ENCODE measurements around the gene BEST1.

BEST1 gene

GRCh38 chr11:61918938-61919704, 31.0 kb upstream of the BEST1 start:
- Mint-ChIP-seq H3K4me3 (no peak overlapping the region), H3K4me1 (peaks cover 11% of the 10 kb centered on the region), H3K27me3 (peaks cover 82% of the 10 kb centered on the region), H3K9me3 (no peaks in the 10 kb centered on the region), H3K36me3 (ENCODE audit: insufficient read depth) (no peaks in the 10 kb centered on the region), H3K27ac (ENCODE audit: low read depth) (no peak overlapping the region)
- no peak for ATAC-seq (replicated peaks; ENCODE audit: extremely low read depth, poor library complexity, severe bottlenecking)
- DNase-seq (ENCODE audit: low spot score in 2 of 2), result no peak

GRCh38 chr11:61919705-61920631, 30.2 kb upstream of the BEST1 start:
- DNase-seq (ENCODE audit: low spot score in 2 of 2) (peak in 1 of 2 donors; percentile 12), ATAC-seq (replicated peaks; ENCODE audit: extremely low read depth, poor library complexity, severe bottlenecking) (no peak)
- Mint-ChIP-seq H3K4me3 (no peak overlapping the region), H3K9me3 (no peaks in the 10 kb centered on the region), H3K4me1 (peaks cover 11% of the 10 kb centered on the region), H3K27me3 (peaks cover 81% of the 10 kb centered on the region), H3K36me3 (ENCODE audit: insufficient read depth) (no peaks in the 10 kb centered on the region), H3K27ac (ENCODE audit: low read depth) (no peak overlapping the region)

GRCh38 chr11:61921446-61921845, 28.7 kb upstream of the BEST1 start:
- DNase-seq (ENCODE audit: low spot score in 2 of 2) (no peak), ATAC-seq (replicated peaks; ENCODE audit: extremely low read depth, poor library complexity, severe bottlenecking) (no peak)
- Mint-ChIP-seq H3K4me1 (peaks cover 11% of the 10 kb centered on the region), H3K36me3 (ENCODE audit: insufficient read depth) (no peaks in the 10 kb centered on the region), H3K27ac (ENCODE audit: low read depth) (no peak overlapping the region), H3K9me3 (no peaks in the 10 kb centered on the region), H3K27me3 (peaks cover 73% of the 10 kb centered on the region), H3K4me3 (no peak overlapping the region)

GRCh38 chr11:61922539-61922938, 27.6 kb upstream of the BEST1 start:
- DNase-seq (ENCODE audit: low spot score in 2 of 2), result no peak
- no peaks in the 10 kb centered on the region for H3K36me3 Mint-ChIP-seq (ENCODE audit: insufficient read depth)
- no peaks in the 10 kb centered on the region for H3K9me3 Mint-ChIP-seq
- peaks cover 10% of the 10 kb centered on the region for H3K4me1 Mint-ChIP-seq
- H3K27me3 Mint-ChIP-seq, result peaks cover 66% of the 10 kb centered on the region
- no peak overlapping the region for H3K27ac Mint-ChIP-seq (ENCODE audit: low read depth)
- H3K4me3 Mint-ChIP-seq, result no peak overlapping the region
- no peak for ATAC-seq (replicated peaks; ENCODE audit: extremely low read depth, poor library complexity, severe bottlenecking)

- Mint-ChIP-seq H3K27ac (ENCODE audit: low read depth) (no peak overlapping the region), H3K4me1 (peaks cover 1% of the 10 kb centered on the region), H3K4me3 (no peak overlapping the region), H3K27me3 (peaks cover 57% of the 10 kb centered on the region), H3K36me3 (ENCODE audit: insufficient read depth) (no peaks in the 10 kb centered on the region), H3K9me3 (no peaks in the 10 kb centered on the region)
- ATAC-seq (replicated peaks; ENCODE audit: extremely low read depth, poor library complexity, severe bottlenecking) (no peak), DNase-seq (ENCODE audit: low spot score in 2 of 2) (peak in 1 of 2 donors; percentile 10)
Measured at GRCh38 chr11:61923166-61924063, 26.7 kb upstream of the BEST1 start.

GRCh38 chr11:61924064-61924455, 26.1 kb upstream of the BEST1 start:
- ATAC-seq (replicated peaks; ENCODE audit: extremely low read depth, poor library complexity, severe bottlenecking) (no peak), DNase-seq (ENCODE audit: low spot score in 2 of 2) (no peak)
- Mint-ChIP-seq H3K36me3 (ENCODE audit: insufficient read depth) (no peaks in the 10 kb centered on the region), H3K9me3 (no peaks in the 10 kb centered on the region), H3K27ac (ENCODE audit: low read depth) (no peak overlapping the region), H3K4me1 (no peaks in the 10 kb centered on the region), H3K4me3 (no peak overlapping the region), H3K27me3 (peaks cover 51% of the 10 kb centered on the region)

- no peaks in the 10 kb centered on the region for H3K9me3 Mint-ChIP-seq
- no peak for ATAC-seq (replicated peaks; ENCODE audit: extremely low read depth, poor library complexity, severe bottlenecking)
- peaks cover 34% of the 10 kb centered on the region for H3K27me3 Mint-ChIP-seq
- H3K27ac Mint-ChIP-seq (ENCODE audit: low read depth), result no peak overlapping the region
- DNase-seq (ENCODE audit: low spot score in 2 of 2), result no peak
- H3K4me1 Mint-ChIP-seq, result no peaks in the 10 kb centered on the region
- H3K4me3 Mint-ChIP-seq, result no peak overlapping the region
- H3K36me3 Mint-ChIP-seq (ENCODE audit: insufficient read depth), result no peaks in the 10 kb centered on the region
Measured at GRCh38 chr11:61925736-61926135, 24.4 kb upstream of the BEST1 start.

GRCh38 chr11:61926235-61926634, 23.9 kb upstream of the BEST1 start:
- no peak overlapping the region for H3K27ac Mint-ChIP-seq (ENCODE audit: low read depth)
- H3K27me3 Mint-ChIP-seq, result peaks cover 33% of the 10 kb centered on the region
- no peaks in the 10 kb centered on the region for H3K9me3 Mint-ChIP-seq
- H3K36me3 Mint-ChIP-seq (ENCODE audit: insufficient read depth), result no peaks in the 10 kb centered on the region
- no peaks in the 10 kb centered on the region for H3K4me1 Mint-ChIP-seq
- ATAC-seq (replicated peaks; ENCODE audit: extremely low read depth, poor library complexity, severe bottlenecking), result no peak
- DNase-seq (ENCODE audit: low spot score in 2 of 2), result no peak
- H3K4me3 Mint-ChIP-seq, result no peak overlapping the region

- ATAC-seq (replicated peaks; ENCODE audit: extremely low read depth, poor library complexity, severe bottlenecking), result no peak
- H3K36me3 Mint-ChIP-seq (ENCODE audit: insufficient read depth), result peaks cover 1% of the 10 kb centered on the region
- no peak overlapping the region for H3K27ac Mint-ChIP-seq (ENCODE audit: low read depth)
- H3K27me3 Mint-ChIP-seq, result peaks cover 34% of the 10 kb centered on the region
- H3K4me1 Mint-ChIP-seq, result no peaks in the 10 kb centered on the region
- DNase-seq (ENCODE audit: low spot score in 2 of 2), result no peak
- H3K4me3 Mint-ChIP-seq, result no peak overlapping the region
- no peaks in the 10 kb centered on the region for H3K9me3 Mint-ChIP-seq
Measured at GRCh38 chr11:61927501-61927900, 22.6 kb upstream of the BEST1 start.

GRCh38 chr11:61928606-61929005, 21.5 kb upstream of the BEST1 start:
- Mint-ChIP-seq H3K9me3 (peaks cover 6% of the 10 kb centered on the region), H3K4me3 (no peak overlapping the region)
- no peak for ATAC-seq (replicated peaks; ENCODE audit: extremely low read depth, poor library complexity, severe bottlenecking)

GRCh38 chr11:61930933-61931332, 19.2 kb upstream of the BEST1 start:
- ATAC-seq (replicated peaks; ENCODE audit: extremely low read depth, poor library complexity, severe bottlenecking), result no peak
- no peak overlapping the region for H3K4me3 Mint-ChIP-seq
- H3K9me3 Mint-ChIP-seq, result peaks cover 9% of the 10 kb centered on the region
- no peaks in the 10 kb centered on the region for H3K4me1 Mint-ChIP-seq
- H3K27ac Mint-ChIP-seq (ENCODE audit: low read depth), result no peak overlapping the region
- no peak for DNase-seq (ENCODE audit: low spot score in 2 of 2)
- H3K27me3 Mint-ChIP-seq, result peaks cover 30% of the 10 kb centered on the region
- peaks cover 3% of the 10 kb centered on the region for H3K36me3 Mint-ChIP-seq (ENCODE audit: insufficient read depth)

More at GRCh38 chr11:61928606-61929005, 21.5 kb upstream of the BEST1 start:
- no peaks in the 10 kb centered on the region for H3K4me1 Mint-ChIP-seq
- no peak for DNase-seq (ENCODE audit: low spot score in 2 of 2)
- H3K27me3 Mint-ChIP-seq, result peaks cover 37% of the 10 kb centered on the region
- peaks cover 3% of the 10 kb centered on the region for H3K36me3 Mint-ChIP-seq (ENCODE audit: insufficient read depth)
- no peak overlapping the region for H3K27ac Mint-ChIP-seq (ENCODE audit: low read depth)

- H3K36me3 Mint-ChIP-seq (ENCODE audit: insufficient read depth), result peaks cover 3% of the 10 kb centered on the region
- ATAC-seq (replicated peaks; ENCODE audit: extremely low read depth, poor library complexity, severe bottlenecking) (no peak), DNase-seq (ENCODE audit: low spot score in 2 of 2) (no peak)
- no peaks in the 10 kb centered on the region for H3K4me1 Mint-ChIP-seq
- no peak overlapping the region for H3K27ac Mint-ChIP-seq (ENCODE audit: low read depth)
- H3K9me3 Mint-ChIP-seq, result peaks cover 12% of the 10 kb centered on the region
- no peak overlapping the region for H3K4me3 Mint-ChIP-seq
- peaks cover 65% of the 10 kb centered on the region for H3K27me3 Mint-ChIP-seq
Measured at GRCh38 chr11:61935861-61936260, 14.3 kb upstream of the BEST1 start.

Measured in central memory CD8-positive, alpha-beta T cell (primary cell).